ENCODE data around the gene PRR20D. TPM values are rescaled to one million over a fixed set of nuclear protein-coding genes. Genes with fewer than 3 reads are reported as not detected.

The PRR20D gene
- total RNA-seq, result not detected in 2 replicates

GRCh38 chr13:57160332-57160731, at the start of gene PRR20D:
Gene PRR20D (plus strand): TSS chr13:57160632. CDS start chr13:57161019, 387 bp downstream.

GRCh38 chr13:57140235-57140968, 20.0 kb upstream of the PRR20D start, which contains the start of gene PRR20A:
Gene PRR20A (plus strand): TSS chr13:57140918. CDS start chr13:57141305, 387 bp downstream.

GRCh38 chr13:57147188-57147587, 13.2 kb upstream of the PRR20D start, which contains the start of gene PRR20B:
Gene PRR20B (plus strand): TSS chr13:57147488. CDS start chr13:57147875, 387 bp downstream.

GRCh38 chr13:57153761-57154160, 6.7 kb upstream of the PRR20D start, which contains the start of gene PRR20C:
Gene PRR20C (plus strand): TSS chr13:57154061. CDS start chr13:57154448, 387 bp downstream.

GRCh38 chr13:57166897-57167296, 6.5 kb downstream of the PRR20D start, which contains the start of gene PRR20E:
Gene PRR20E (plus strand): TSS chr13:57167197. CDS start chr13:57167584, 387 bp downstream.

Other genes starting within 250 kb of the PRR20D start
- gene PRR20A, start 19.7 kb upstream of the PRR20D start, total RNA-seq, result not detected in 2 replicates
- gene PRR20B, start 13.1 kb upstream of the PRR20D start, total RNA-seq, result not detected in 2 replicates
- not detected in 2 replicates for gene PRR20C, start 6.6 kb upstream of the PRR20D start, total RNA-seq
- not detected in 2 replicates for gene PRR20E, start 6.6 kb downstream of the PRR20D start, total RNA-seq

All from aortic smooth muscle cell (primary cell).